DOHH2 (cell line): ENCODE results near the gene AZGP1.

Source experiments
- H3F3A ChIP-seq: fragments of 200-600 bp; sonication (generic), shearing (Covaris generic); 2 replicates; pipeline ENCODE4 v1.6.0; 2016; ENCODE audit warnings: antibody characterized with exemption, mild to moderate bottlenecking; ENCODE audit not compliant: control insufficient read depth, insufficient read depth
- H3K27ac ChIP-seq: fragments of 200-600 bp; sonication (generic); 2 replicates; pipeline ENCODE4 v1.5.1; 2014; ENCODE audit warnings: low read depth, mild to moderate bottlenecking, low read length, moderate library complexity
- H3K27me3 ChIP-seq: fragments of 200-600 bp; sonication (generic); 2 replicates; pipeline ENCODE4 v1.6.1; 2014; ENCODE audit warnings: mild to moderate bottlenecking, low read length, mixed read lengths; ENCODE audit not compliant: control insufficient read depth
- H3K36me3 ChIP-seq: fragments of 200-600 bp; sonication (generic); 2 replicates; pipeline ENCODE4 v1.6.1; 2014; ENCODE audit warnings: mild to moderate bottlenecking, low read length, moderate library complexity, mixed read lengths; ENCODE audit not compliant: control insufficient read depth
- H3K4me1 ChIP-seq: fragments of 200-600 bp; sonication (generic); 2 replicates; pipeline ENCODE4 v1.6.1; 2014; ENCODE audit warnings: mild to moderate bottlenecking, low read length, mixed read lengths; ENCODE audit not compliant: control insufficient read depth
- H3K4me2 ChIP-seq: fragments of 200-600 bp; sonication (generic); 2 replicates; pipeline ENCODE4 v1.6.0; 2014; ENCODE audit warnings: mild to moderate bottlenecking, low read length, moderate library complexity
- H3K4me3 ChIP-seq: fragments of 200-600 bp; sonication (generic); 2 replicates; pipeline ENCODE4 v1.5.1; 2014; ENCODE audit warnings: mild to moderate bottlenecking, low read length, mixed read lengths
- H3K79me2 ChIP-seq: fragments of 200-600 bp; sonication (generic); 2 replicates; pipeline ENCODE4 v1.6.1; 2014; ENCODE audit warnings: mild to moderate bottlenecking, low read length, mixed read lengths; ENCODE audit not compliant: control insufficient read depth
- H3K9me2 ChIP-seq: fragments of 200-600 bp; sonication (generic); replicated peaks from 2 replicates; pipeline ENCODE4 v1.6.1; 2014; ENCODE audit warnings: mild to moderate bottlenecking, low read length, mixed read lengths; ENCODE audit not compliant: control insufficient read depth
- H3K9me3 ChIP-seq: fragments of 200-600 bp; sonication (generic); 2 replicates; pipeline ENCODE4 v1.6.1; 2014; ENCODE audit warnings: antibody characterized with exemption, low read length, mixed read lengths; ENCODE audit not compliant: control insufficient read depth, insufficient read depth
- H4K20me1 ChIP-seq: fragments of 200-600 bp; sonication (generic); 2 replicates; pipeline ENCODE4 v1.6.0; 2014; ENCODE audit warnings: low read depth, mild to moderate bottlenecking, antibody characterized with exemption, low read length, moderate library complexity; ENCODE audit not compliant: control insufficient read depth, insufficient read depth
- EZH2phosphoT487 ChIP-seq: fragments of 200-600 bp; sonication (generic); IDR thresholded peaks from 2 replicates; pipeline ENCODE4 v1.6.1; 2017; ENCODE audit warnings: borderline replicate concordance, mild to moderate bottlenecking, antibody characterized with exemption, low read length, moderate library complexity, mixed read lengths
- TF ChIP-seq, protein P1 (sequence below): fragments of 200-600 bp; sonication (generic); IDR thresholded peaks from one replicate; pipeline ENCODE4 v1.5.1; 2014; ENCODE audit warnings: antibody characterized with exemption, mild to moderate bottlenecking, low read depth, low read length; ENCODE audit not compliant: poor library complexity, severe bottlenecking

The AZGP1 gene

DNA sequence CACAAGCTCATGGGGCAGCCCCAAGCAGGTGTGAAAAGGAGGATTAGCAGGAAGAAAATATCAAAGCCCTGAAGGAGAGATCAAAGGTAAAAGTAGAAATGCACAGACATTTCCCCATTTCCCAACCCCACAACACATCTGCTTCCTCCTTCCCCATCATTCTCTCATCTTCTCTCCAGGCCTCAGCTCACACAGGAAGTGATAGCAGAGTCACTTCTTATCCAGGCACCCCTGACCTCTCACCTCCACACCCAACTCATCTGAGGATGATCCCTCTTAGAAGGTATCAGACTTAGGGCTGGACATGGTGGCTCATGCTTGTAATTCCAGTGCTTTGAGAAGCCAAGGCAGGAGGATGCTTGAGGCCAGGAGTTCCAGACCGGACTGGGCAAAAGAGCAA, 28.2 kb downstream of the AZGP1 start:
- H3K9me2 ChIP-seq: no peaks in the 10 kb centered on the region
- H3K4me3 ChIP-seq: no peak overlapping the region
- no peak overlapping the region for H3K27ac ChIP-seq
- peaks cover 29% of the 10 kb centered on the region for H3K4me1 ChIP-seq
- no peaks in the 10 kb centered on the region for H3K36me3 ChIP-seq
- H4K20me1 ChIP-seq: no peaks in the 10 kb centered on the region
- H3K79me2 ChIP-seq: no peaks in the 10 kb centered on the region
- no peak overlapping the region for H3K4me2 ChIP-seq
- TF ChIP-seq, protein P1, sequence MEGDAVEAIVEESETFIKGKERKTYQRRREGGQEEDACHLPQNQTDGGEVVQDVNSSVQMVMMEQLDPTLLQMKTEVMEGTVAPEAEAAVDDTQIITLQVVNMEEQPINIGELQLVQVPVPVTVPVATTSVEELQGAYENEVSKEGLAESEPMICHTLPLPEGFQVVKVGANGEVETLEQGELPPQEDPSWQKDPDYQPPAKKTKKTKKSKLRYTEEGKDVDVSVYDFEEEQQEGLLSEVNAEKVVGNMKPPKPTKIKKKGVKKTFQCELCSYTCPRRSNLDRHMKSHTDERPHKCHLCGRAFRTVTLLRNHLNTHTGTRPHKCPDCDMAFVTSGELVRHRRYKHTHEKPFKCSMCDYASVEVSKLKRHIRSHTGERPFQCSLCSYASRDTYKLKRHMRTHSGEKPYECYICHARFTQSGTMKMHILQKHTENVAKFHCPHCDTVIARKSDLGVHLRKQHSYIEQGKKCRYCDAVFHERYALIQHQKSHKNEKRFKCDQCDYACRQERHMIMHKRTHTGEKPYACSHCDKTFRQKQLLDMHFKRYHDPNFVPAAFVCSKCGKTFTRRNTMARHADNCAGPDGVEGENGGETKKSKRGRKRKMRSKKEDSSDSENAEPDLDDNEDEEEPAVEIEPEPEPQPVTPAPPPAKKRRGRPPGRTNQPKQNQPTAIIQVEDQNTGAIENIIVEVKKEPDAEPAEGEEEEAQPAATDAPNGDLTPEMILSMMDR: no peak
- no peak for TF ChIP-seq EZH2phosphoT487
- H3F3A ChIP-seq: no peaks in the 10 kb centered on the region
- peaks cover 13% of the 10 kb centered on the region for H3K9me3 ChIP-seq
- no peaks in the 10 kb centered on the region for H3K27me3 ChIP-seq

DNA sequence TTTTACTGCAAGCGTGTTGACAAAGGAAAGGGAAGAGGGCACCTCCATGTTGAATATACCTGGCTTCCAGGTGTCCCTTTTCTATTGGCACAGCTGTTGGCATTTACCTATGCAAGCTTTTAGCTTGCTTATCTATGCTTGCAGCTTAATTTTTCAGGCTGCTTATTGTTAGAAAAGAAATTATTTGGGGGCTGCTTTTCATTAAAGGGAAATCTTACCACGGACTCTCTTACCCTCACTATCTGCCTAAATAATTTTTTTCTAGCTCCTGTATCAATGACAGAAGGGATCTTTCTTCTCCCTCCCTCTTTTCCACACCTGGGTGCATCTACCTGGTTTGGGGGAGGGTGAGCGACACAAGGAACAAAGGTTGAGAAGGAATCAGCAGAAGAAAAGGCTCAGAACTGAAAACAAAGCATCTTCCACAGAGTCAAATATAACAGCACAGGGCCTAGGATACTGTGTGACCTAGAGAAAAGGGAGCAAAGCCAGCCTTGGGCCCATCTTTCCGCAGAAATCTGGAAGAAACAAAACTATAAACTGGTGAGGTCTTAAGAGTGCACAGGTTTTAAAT, 31.2 kb downstream of the AZGP1 start:
- Histone ChIP-seq H3K27ac (no peak overlapping the region), H3K4me1 (peaks cover 23% of the 10 kb centered on the region), H3K9me2 (no peaks in the 10 kb centered on the region), H3K36me3 (no peaks in the 10 kb centered on the region), H3K79me2 (no peaks in the 10 kb centered on the region), H3K4me2 (peak overlapping the region; percentile 69), H3K27me3 (no peaks in the 10 kb centered on the region), H3F3A (no peaks in the 10 kb centered on the region), H4K20me1 (no peaks in the 10 kb centered on the region), H3K9me3 (peaks cover 8% of the 10 kb centered on the region; the same call in 1 of the 2 replicates), H3K4me3 (peak overlapping the region; percentile 66)
- TF ChIP-seq, protein P1: no peak
- no peak for TF ChIP-seq EZH2phosphoT487

DNA sequence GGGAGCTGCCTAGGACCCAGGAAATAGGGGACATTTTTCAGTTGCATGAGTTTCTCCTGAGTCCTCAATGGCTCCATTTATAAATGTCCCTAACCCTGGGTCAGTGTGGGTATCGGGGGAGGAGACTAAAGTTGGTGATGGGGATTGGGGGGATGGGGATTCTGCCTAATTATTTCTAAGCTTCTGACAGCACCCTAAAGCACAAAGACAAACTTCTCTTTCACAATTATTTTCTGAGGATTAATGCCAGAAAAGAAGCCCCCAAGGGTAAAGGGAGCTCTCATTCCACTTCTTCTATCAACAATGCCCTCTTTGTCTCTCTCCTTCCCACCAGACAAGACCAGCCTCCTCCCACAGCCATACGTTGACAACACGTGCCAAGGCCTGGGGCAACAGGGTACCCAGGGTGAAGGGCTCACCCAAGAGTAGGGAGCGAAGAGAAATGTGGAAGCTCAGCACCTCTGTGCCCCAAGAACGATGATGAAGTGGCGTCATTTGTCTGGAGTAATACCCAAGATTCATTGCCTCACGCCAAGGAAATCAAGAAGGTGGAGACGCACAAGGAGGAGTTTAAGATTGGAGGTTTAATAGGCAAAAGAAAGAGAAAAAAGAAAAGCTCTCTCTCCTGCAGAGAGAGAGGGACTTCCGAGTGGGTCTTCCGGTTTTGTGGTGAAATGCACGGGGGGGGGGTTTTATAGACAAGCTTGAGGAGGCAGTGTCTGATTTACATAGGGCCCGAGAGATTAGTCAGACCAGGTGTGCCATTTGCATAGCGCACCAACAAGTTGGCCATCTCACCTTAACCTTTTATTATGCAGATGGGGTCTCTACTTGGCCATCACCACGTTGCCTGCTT, 32.0 kb downstream of the AZGP1 start:
- Histone ChIP-seq H3K27ac (peak overlapping the region; percentile 28; the same call in 1 of the 2 replicates), H4K20me1 (no peaks in the 10 kb centered on the region), H3K9me3 (peaks cover 15% of the 10 kb centered on the region), H3K9me2 (no peaks in the 10 kb centered on the region), H3K4me2 (peak overlapping the region; percentile 69), H3F3A (no peaks in the 10 kb centered on the region), H3K27me3 (no peaks in the 10 kb centered on the region), H3K4me1 (peaks cover 20% of the 10 kb centered on the region), H3K4me3 (peak overlapping the region; percentile 66), H3K79me2 (no peaks in the 10 kb centered on the region), H3K36me3 (no peaks in the 10 kb centered on the region)
- TF ChIP-seq, protein P1: no peak
- TF ChIP-seq EZH2phosphoT487: no peak
